ENCODE results near the gene LY6G6C.
"Not testable (repeated sequence)": the region's sequence is repeated elsewhere in the genome, so short reads cannot be mapped to it uniquely, and the experiment has no call there.

Gene LY6G6C

DNA sequence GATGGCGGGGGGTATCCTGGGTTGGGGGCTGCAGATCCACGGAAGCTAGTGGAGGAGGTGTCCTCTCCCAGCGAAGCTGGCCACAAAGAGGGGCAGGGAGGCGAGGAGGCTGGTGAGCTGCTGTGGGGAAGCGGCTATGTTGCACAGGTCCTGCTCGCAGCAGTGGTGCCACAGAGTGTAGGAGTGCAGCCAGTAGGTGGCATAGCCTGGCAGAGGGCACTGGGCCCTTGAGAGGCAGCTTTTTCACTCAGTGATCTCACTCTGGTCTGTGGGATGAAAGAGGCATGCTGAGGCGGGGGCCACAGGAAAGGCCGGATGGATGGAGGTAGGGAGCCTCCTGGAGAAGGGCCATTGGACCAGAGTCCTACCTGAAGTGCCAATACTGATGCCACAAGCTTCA lies 9.2 kb downstream of the LY6G6C start:
- no peaks in the 10 kb centered on the region for H3K9me2 ChIP-seq (replicated peaks; ENCODE audit: control insufficient read depth, low read length)
- H3K27me3 ChIP-seq (ENCODE audit: control insufficient read depth, low read length), result peaks cover 47% of the 10 kb centered on the region
- H3K4me2 ChIP-seq (ENCODE audit: low read length), result no peak overlapping the region
- H3K4me1 ChIP-seq (ENCODE audit: control insufficient read depth, low read length), result peaks cover 5% of the 10 kb centered on the region; the same call in 1 of the 2 replicates
- H3F3A ChIP-seq (ENCODE audit: control insufficient read depth, insufficient read depth), result no peaks in the 10 kb centered on the region
- no peaks in the 10 kb centered on the region for H3K79me2 ChIP-seq (ENCODE audit: control insufficient read depth, low read length)
- H3K36me3 ChIP-seq (ENCODE audit: control insufficient read depth, low read length), result no peaks in the 10 kb centered on the region
- TF ChIP-seq, protein P1, sequence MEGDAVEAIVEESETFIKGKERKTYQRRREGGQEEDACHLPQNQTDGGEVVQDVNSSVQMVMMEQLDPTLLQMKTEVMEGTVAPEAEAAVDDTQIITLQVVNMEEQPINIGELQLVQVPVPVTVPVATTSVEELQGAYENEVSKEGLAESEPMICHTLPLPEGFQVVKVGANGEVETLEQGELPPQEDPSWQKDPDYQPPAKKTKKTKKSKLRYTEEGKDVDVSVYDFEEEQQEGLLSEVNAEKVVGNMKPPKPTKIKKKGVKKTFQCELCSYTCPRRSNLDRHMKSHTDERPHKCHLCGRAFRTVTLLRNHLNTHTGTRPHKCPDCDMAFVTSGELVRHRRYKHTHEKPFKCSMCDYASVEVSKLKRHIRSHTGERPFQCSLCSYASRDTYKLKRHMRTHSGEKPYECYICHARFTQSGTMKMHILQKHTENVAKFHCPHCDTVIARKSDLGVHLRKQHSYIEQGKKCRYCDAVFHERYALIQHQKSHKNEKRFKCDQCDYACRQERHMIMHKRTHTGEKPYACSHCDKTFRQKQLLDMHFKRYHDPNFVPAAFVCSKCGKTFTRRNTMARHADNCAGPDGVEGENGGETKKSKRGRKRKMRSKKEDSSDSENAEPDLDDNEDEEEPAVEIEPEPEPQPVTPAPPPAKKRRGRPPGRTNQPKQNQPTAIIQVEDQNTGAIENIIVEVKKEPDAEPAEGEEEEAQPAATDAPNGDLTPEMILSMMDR (IDR thresholded peaks at IDR 0.05; ENCODE audit: low read depth, low read length, poor library complexity, severe bottlenecking), result peak; percentile 34
- TF ChIP-seq EZH2phosphoT487 (IDR thresholded peaks at IDR 0.05; ENCODE audit: borderline replicate concordance, low read length), result no peak
- H4K20me1 ChIP-seq (ENCODE audit: control insufficient read depth, insufficient read depth, low read depth, low read length), result no peaks in the 10 kb centered on the region
- H3K27ac ChIP-seq (ENCODE audit: low read depth, low read length), result no peak overlapping the region
- no peaks in the 10 kb centered on the region for H3K9me3 ChIP-seq (ENCODE audit: control insufficient read depth, insufficient read depth, low read length)
- no peak overlapping the region for H3K4me3 ChIP-seq (ENCODE audit: low read length)

DNA sequence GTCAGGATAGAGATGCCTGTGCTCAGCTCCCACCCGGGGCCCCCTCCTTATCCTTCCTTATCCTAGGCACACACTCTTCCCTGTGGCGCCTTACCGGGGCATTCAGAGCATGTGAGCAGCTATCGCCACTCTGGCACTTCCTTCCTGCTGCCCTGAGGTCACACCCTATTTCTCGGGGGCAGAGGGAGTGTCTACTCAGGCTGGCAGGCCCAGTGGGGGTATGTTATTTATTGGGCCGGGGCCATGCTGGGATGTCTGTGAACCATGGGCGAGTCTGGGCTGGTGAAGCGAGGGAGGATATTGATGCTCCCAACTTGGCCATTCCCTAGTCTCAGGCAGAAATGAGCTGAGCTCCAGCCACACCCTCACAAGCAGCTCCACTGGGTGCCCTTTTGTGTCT lies 10.3 kb downstream of the LY6G6C start:
- H3K4me2 ChIP-seq (ENCODE audit: low read length), result no peak overlapping the region
- H3K27me3 ChIP-seq (ENCODE audit: control insufficient read depth, low read length), result peaks cover 47% of the 10 kb centered on the region
- no peaks in the 10 kb centered on the region for H3K79me2 ChIP-seq (ENCODE audit: control insufficient read depth, low read length)
- no peaks in the 10 kb centered on the region for H3F3A ChIP-seq (ENCODE audit: control insufficient read depth, insufficient read depth)
- TF ChIP-seq, protein P1 (IDR thresholded peaks at IDR 0.05; ENCODE audit: low read depth, low read length, poor library complexity, severe bottlenecking), result no peak
- TF ChIP-seq EZH2phosphoT487 (IDR thresholded peaks at IDR 0.05; ENCODE audit: borderline replicate concordance, low read length), result no peak
- H3K4me3 ChIP-seq (ENCODE audit: low read length), result no peak overlapping the region
- H3K9me2 ChIP-seq (replicated peaks; ENCODE audit: control insufficient read depth, low read length), result no peaks in the 10 kb centered on the region
- no peaks in the 10 kb centered on the region for H3K9me3 ChIP-seq (ENCODE audit: control insufficient read depth, insufficient read depth, low read length)
- no peak overlapping the region for H3K27ac ChIP-seq (ENCODE audit: low read depth, low read length)
- H3K4me1 ChIP-seq (ENCODE audit: control insufficient read depth, low read length), result peaks cover 5% of the 10 kb centered on the region; the same call in 1 of the 2 replicates
- H3K36me3 ChIP-seq (ENCODE audit: control insufficient read depth, low read length), result no peaks in the 10 kb centered on the region
- no peaks in the 10 kb centered on the region for H4K20me1 ChIP-seq (ENCODE audit: control insufficient read depth, insufficient read depth, low read depth, low read length)

GRCh38 chr6:31710523-31711219 lies 10.9 kb downstream of the LY6G6C start:
- Histone ChIP-seq H3K27me3 (ENCODE audit: control insufficient read depth, low read length) (peaks cover 47% of the 10 kb centered on the region), H3K4me1 (ENCODE audit: control insufficient read depth, low read length) (peaks cover 5% of the 10 kb centered on the region; the same call in 1 of the 2 replicates), H3K4me3 (ENCODE audit: low read length) (no peak overlapping the region), H3K9me3 (ENCODE audit: control insufficient read depth, insufficient read depth, low read length) (no peaks in the 10 kb centered on the region), H4K20me1 (ENCODE audit: control insufficient read depth, insufficient read depth, low read depth, low read length) (no peaks in the 10 kb centered on the region), H3K4me2 (ENCODE audit: low read length) (no peak overlapping the region), H3K9me2 (replicated peaks; ENCODE audit: control insufficient read depth, low read length) (no peaks in the 10 kb centered on the region), H3K27ac (ENCODE audit: low read depth, low read length) (no peak overlapping the region), H3F3A (ENCODE audit: control insufficient read depth, insufficient read depth) (peaks cover 3% of the 10 kb centered on the region; the same call in 1 of the 2 replicates), H3K79me2 (ENCODE audit: control insufficient read depth, low read length) (no peaks in the 10 kb centered on the region), H3K36me3 (ENCODE audit: control insufficient read depth, low read length) (no peaks in the 10 kb centered on the region)
- TF ChIP-seq, protein P1 (IDR thresholded peaks at IDR 0.05; ENCODE audit: low read depth, low read length, poor library complexity, severe bottlenecking), result no peak
- TF ChIP-seq EZH2phosphoT487 (IDR thresholded peaks at IDR 0.05; ENCODE audit: borderline replicate concordance, low read length), result no peak

DNA sequence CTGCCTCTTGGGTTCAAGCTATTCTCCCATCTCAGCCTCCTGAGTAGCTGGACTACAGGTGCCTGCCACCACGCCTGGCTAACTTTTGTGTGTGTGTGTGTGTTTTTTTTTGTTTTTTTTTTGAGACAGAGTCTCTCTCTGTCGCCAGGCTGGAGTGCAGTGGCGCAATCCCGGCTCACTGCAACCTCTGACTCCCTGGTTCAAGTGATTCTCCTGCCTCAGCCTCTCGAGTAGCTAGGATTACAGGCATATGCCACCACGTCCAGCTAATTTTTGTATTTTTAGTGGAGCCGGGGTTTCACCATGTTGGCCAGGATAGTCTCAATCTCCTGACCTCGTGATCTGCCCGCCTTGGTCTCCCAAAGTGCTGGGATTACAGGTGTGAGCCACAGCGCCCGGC lies 12.4 kb downstream of the LY6G6C start:
- H3K9me3 ChIP-seq (ENCODE audit: control insufficient read depth, insufficient read depth, low read length); H3F3A ChIP-seq (ENCODE audit: control insufficient read depth, insufficient read depth); H3K79me2 ChIP-seq (ENCODE audit: control insufficient read depth, low read length); H4K20me1 ChIP-seq (ENCODE audit: control insufficient read depth, insufficient read depth, low read depth, low read length); H3K27ac ChIP-seq (ENCODE audit: low read depth, low read length); H3K4me2 ChIP-seq (ENCODE audit: low read length); H3K4me3 ChIP-seq (ENCODE audit: low read length); H3K4me1 ChIP-seq (ENCODE audit: control insufficient read depth, low read length); H3K36me3 ChIP-seq (ENCODE audit: control insufficient read depth, low read length); H3K9me2 ChIP-seq (replicated peaks; ENCODE audit: control insufficient read depth, low read length): not testable (repeated sequence)
- H3K27me3 ChIP-seq (ENCODE audit: control insufficient read depth, low read length), result peaks cover 40% of the 10 kb centered on the region
